ENCODE measurements around the gene IFT122.

- TF ChIP-seq, protein P1, sequence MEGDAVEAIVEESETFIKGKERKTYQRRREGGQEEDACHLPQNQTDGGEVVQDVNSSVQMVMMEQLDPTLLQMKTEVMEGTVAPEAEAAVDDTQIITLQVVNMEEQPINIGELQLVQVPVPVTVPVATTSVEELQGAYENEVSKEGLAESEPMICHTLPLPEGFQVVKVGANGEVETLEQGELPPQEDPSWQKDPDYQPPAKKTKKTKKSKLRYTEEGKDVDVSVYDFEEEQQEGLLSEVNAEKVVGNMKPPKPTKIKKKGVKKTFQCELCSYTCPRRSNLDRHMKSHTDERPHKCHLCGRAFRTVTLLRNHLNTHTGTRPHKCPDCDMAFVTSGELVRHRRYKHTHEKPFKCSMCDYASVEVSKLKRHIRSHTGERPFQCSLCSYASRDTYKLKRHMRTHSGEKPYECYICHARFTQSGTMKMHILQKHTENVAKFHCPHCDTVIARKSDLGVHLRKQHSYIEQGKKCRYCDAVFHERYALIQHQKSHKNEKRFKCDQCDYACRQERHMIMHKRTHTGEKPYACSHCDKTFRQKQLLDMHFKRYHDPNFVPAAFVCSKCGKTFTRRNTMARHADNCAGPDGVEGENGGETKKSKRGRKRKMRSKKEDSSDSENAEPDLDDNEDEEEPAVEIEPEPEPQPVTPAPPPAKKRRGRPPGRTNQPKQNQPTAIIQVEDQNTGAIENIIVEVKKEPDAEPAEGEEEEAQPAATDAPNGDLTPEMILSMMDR (IDR thresholded peaks at IDR 0.05), result no peak
- no peak for TF ChIP-seq POLR2A (IDR thresholded peaks at IDR 0.05)
Observed at GRCh38 chr3:129548104-129548965, 108.3 kb downstream of the IFT122 start.

Measured in right lobe of liver (tissue), 4 donors.